Trophoblast cell (in vitro differentiated cells and primary cell): ENCODE measurements around the gene RNF224.

Experiments used
- DNase-seq, 2 donors: peaks; one replicate each; pipeline ENCODE4 v3.0.0-alpha.2; 2016
- H2AFZ ChIP-seq: 2 replicates; pipeline ENCODE4 v1.6.1; 2013; ENCODE audit warnings: low read length, moderate library complexity, mild to moderate bottlenecking; ENCODE audit not compliant: insufficient read depth, poor library complexity
- H2AK5ac ChIP-seq: 2 replicates; pipeline ENCODE4 v1.6.1; 2013; ENCODE audit warnings: mild to moderate bottlenecking, low read length
- H2BK120ac ChIP-seq: 2 replicates; pipeline ENCODE4 v1.6.1; 2013; ENCODE audit warnings: low read length, mild to moderate bottlenecking, moderate library complexity; ENCODE audit not compliant: insufficient read depth, poor library complexity
- H2BK12ac ChIP-seq: 2 replicates; pipeline ENCODE4 v1.6.1; 2013; ENCODE audit warnings: mild to moderate bottlenecking, low read length, moderate library complexity
- H2BK5ac ChIP-seq: 2 replicates; pipeline ENCODE4 v1.6.1; 2013; ENCODE audit warnings: low read length, low read depth, moderate library complexity, mild to moderate bottlenecking; ENCODE audit not compliant: poor library complexity
- H3K14ac ChIP-seq: 2 replicates; pipeline ENCODE4 v1.6.1; 2013; ENCODE audit warnings: mild to moderate bottlenecking, low read length
- H3K18ac ChIP-seq: 2 replicates; pipeline ENCODE4 v1.6.1; 2013; ENCODE audit warnings: mild to moderate bottlenecking, low read length
- H3K23ac ChIP-seq: 2 replicates; pipeline ENCODE4 v1.6.1; 2013; ENCODE audit warnings: low read length
- H3K27ac ChIP-seq: 2 replicates; pipeline ENCODE4 v1.5.1; 2013; ENCODE audit warnings: low read depth, mild to moderate bottlenecking, inconsistent platforms, low read length, moderate library complexity
- H3K27me3 ChIP-seq: 2 replicates; pipeline ENCODE4 v1.6.1; 2013; ENCODE audit warnings: inconsistent platforms, mild to moderate bottlenecking, low read length, moderate library complexity; ENCODE audit not compliant: insufficient read depth
- H3K36me3 ChIP-seq, 2 experiments: 1 replicate in 1 of 2; 2 replicates in 1 of 2; pipeline ENCODE4 v1.6.1; 2013; ENCODE audit warnings: low read length in 2 of 2, mild to moderate bottlenecking in 2 of 2, moderate library complexity in 1 of 2; ENCODE audit not compliant: insufficient read depth in 2 of 2, control insufficient read depth in 1 of 2
- H3K4ac ChIP-seq: 2 replicates; pipeline ENCODE4 v1.6.1; 2013; ENCODE audit warnings: low read depth, mild to moderate bottlenecking, low read length, moderate library complexity
- H3K4me1 ChIP-seq, 2 experiments: 1 replicate in 1 of 2; 2 replicates in 1 of 2; pipeline ENCODE4 v1.6.1; 2013; ENCODE audit warnings: low read length in 2 of 2, mild to moderate bottlenecking in 2 of 2, moderate library complexity in 1 of 2; ENCODE audit not compliant: insufficient read depth in 2 of 2, control insufficient read depth in 1 of 2
- H3K4me2 ChIP-seq: 2 replicates; pipeline ENCODE4 v1.6.1; 2013; ENCODE audit warnings: inconsistent platforms, mild to moderate bottlenecking, low read length, moderate library complexity
- H3K4me3 ChIP-seq: 2 replicates; pipeline ENCODE4 v1.5.1; 2013; ENCODE audit warnings: mild to moderate bottlenecking, low read depth, low read length, inconsistent platforms
- H3K79me1 ChIP-seq: one replicate; pipeline ENCODE4 v1.6.1; 2013; ENCODE audit warnings: low read length
- H3K79me2 ChIP-seq: 2 replicates; pipeline ENCODE4 v1.6.1; 2013; ENCODE audit warnings: low read length, mild to moderate bottlenecking; ENCODE audit not compliant: control insufficient read depth, insufficient read depth, poor library complexity
- H3K9ac ChIP-seq: 2 replicates; pipeline ENCODE4 v1.6.1; 2013; ENCODE audit warnings: mild to moderate bottlenecking, low read length
- H3K9me3 ChIP-seq: 2 replicates; pipeline ENCODE4 v1.6.1; 2013; ENCODE audit warnings: low read depth, mild to moderate bottlenecking, control low read depth, inconsistent platforms, low read length; ENCODE audit not compliant: insufficient read depth
- H4K12ac ChIP-seq: 2 replicates; pipeline ENCODE4 v1.6.1; 2013; ENCODE audit warnings: low read depth, mild to moderate bottlenecking, low read length, moderate library complexity
- H4K8ac ChIP-seq: 2 replicates; pipeline ENCODE4 v1.6.1; 2013; ENCODE audit warnings: low read depth, mild to moderate bottlenecking, low read length, moderate library complexity
- H4K91ac ChIP-seq: one replicate; pipeline ENCODE4 v1.6.1; 2013; ENCODE audit warnings: low read depth, mild to moderate bottlenecking, low read length, moderate library complexity
- WGBS: extraction: QIAGEN DNeasy Blood & Tissue Kit; methylation state at CpG from one replicate; pipeline ENCODE4 v1.1.7; 2013; ENCODE audit warnings: missing lambda C conversion rate; ENCODE audit not compliant: insufficient read length, insufficient coverage; ENCODE audit errors: extremely low coverage; 5-methylcytosine and 5-hydroxymethylcytosine counted together

RNF224 gene

GRCh38 chr9:137201205-137201868 is 26.0 kb upstream of the RNF224 start:
- Histone ChIP-seq H4K91ac (peak overlapping the region; percentile 89), H2AFZ (peak overlapping the region; percentile 89), H3K14ac (peak overlapping the region; percentile 97), H3K4me1 (peaks cover 21 to 43% of the 10 kb centered on the region in 2 experiments), H4K8ac (peak overlapping the region; percentile 98), H4K12ac (peak overlapping the region; percentile 91), H3K4me2 (peak overlapping the region; percentile 93), H3K27me3 (no peaks in the 10 kb centered on the region), H3K27ac (peak overlapping the region; percentile 39), H3K18ac (peak overlapping the region; percentile 98), H3K4ac (peak overlapping the region; percentile 85), H3K9ac (peak overlapping the region; percentile 91), H2AK5ac (peak overlapping the region; percentile 96), H2BK120ac (peak overlapping the region; percentile 70), H3K36me3 (no peaks in the 10 kb centered on the region), H3K23ac (no peak overlapping the region), H3K79me2 (peaks cover 17% of the 10 kb centered on the region), H2BK12ac (no peak overlapping the region), H2BK5ac (peak overlapping the region; percentile 73), H3K79me1 (peaks cover 7% of the 10 kb centered on the region), H3K9me3 (no peaks in the 10 kb centered on the region), H3K4me3 (peak overlapping the region; percentile 85)
- no peak for DNase-seq
- no CpG with 5 or more reads among the region's 23 CpGs for WGBS

GRCh38 chr9:137202966-137203365 is 24.3 kb upstream of the RNF224 start:
- no CpG with 5 or more reads among the region's 8 CpGs for WGBS

GRCh38 chr9:137204731-137205125 is 22.6 kb upstream of the RNF224 start:
- peak overlapping the region; percentile 99 for H4K8ac ChIP-seq
- no peak overlapping the region for H2BK120ac ChIP-seq
- no peak overlapping the region for H2BK5ac ChIP-seq
- H3K18ac ChIP-seq, result peak overlapping the region; percentile 1
- H3K27me3 ChIP-seq, result no peaks in the 10 kb centered on the region
- H3K4me1 ChIP-seq, result peaks cover 16 to 20% of the 10 kb centered on the region in 2 experiments
- peak overlapping the region; percentile 83 for H4K12ac ChIP-seq
- H3K79me1 ChIP-seq, result peaks cover 7% of the 10 kb centered on the region
- H2BK12ac ChIP-seq, result no peak overlapping the region
- no peak overlapping the region for H3K27ac ChIP-seq
- no peak for DNase-seq
- H2AK5ac ChIP-seq, result peak overlapping the region; percentile 77
- peak overlapping the region; percentile 85 for H3K4me2 ChIP-seq
- no peaks in the 10 kb centered on the region for H3K9me3 ChIP-seq
- no peak overlapping the region for H2AFZ ChIP-seq
- peak overlapping the region; percentile 86 for H3K9ac ChIP-seq
- peak overlapping the region; percentile 79 for H4K91ac ChIP-seq
- peak overlapping the region; percentile 98 for H3K4me3 ChIP-seq
- peaks cover 9 to 12% of the 10 kb centered on the region in 2 experiments for H3K36me3 ChIP-seq
- WGBS, result no CpG with 5 or more reads among the region's 21 CpGs
- peaks cover 18% of the 10 kb centered on the region for H3K79me2 ChIP-seq
- H3K14ac ChIP-seq, result peak overlapping the region; percentile 67
- H3K23ac ChIP-seq, result no peak overlapping the region
- peak overlapping the region; percentile 77 for H3K4ac ChIP-seq

More at GRCh38 chr9:137202966-137203365, 24.3 kb upstream of the RNF224 start:
- Histone ChIP-seq H4K8ac (no peak overlapping the region), H4K12ac (no peak overlapping the region), H3K9ac (no peak overlapping the region), H3K9me3 (no peaks in the 10 kb centered on the region), H3K4ac (no peak overlapping the region), H3K14ac (no peak overlapping the region), H3K36me3 (peaks cover 2 to 5% of the 10 kb centered on the region in 2 experiments), H2AK5ac (no peak overlapping the region), H3K79me1 (peaks cover 7% of the 10 kb centered on the region), H2BK12ac (no peak overlapping the region), H3K18ac (no peak overlapping the region), H2BK5ac (no peak overlapping the region), H3K27ac (no peak overlapping the region), H3K27me3 (no peaks in the 10 kb centered on the region), H3K4me3 (no peak overlapping the region), H4K91ac (no peak overlapping the region), H2BK120ac (no peak overlapping the region), H3K79me2 (peaks cover 18% of the 10 kb centered on the region), H3K4me1 (peaks cover 25 to 37% of the 10 kb centered on the region in 2 experiments), H3K4me2 (no peak overlapping the region), H3K23ac (no peak overlapping the region), H2AFZ (no peak overlapping the region)
- no peak for DNase-seq

- peak within 1 kb of the TSS; percentile 79 for H2BK120ac ChIP-seq
- H3K14ac ChIP-seq, result peak within 1 kb of the TSS; percentile 97
- H3K9ac ChIP-seq, result peak within 1 kb of the TSS; percentile 99
- H3K9me3 ChIP-seq, result no peaks in the 10 kb centered on the region
- peaks cover 16 to 20% of the 10 kb centered on the region in 2 experiments for H3K4me1 ChIP-seq
- peak within 1 kb of the TSS; percentile 65 for H2BK5ac ChIP-seq
- H3K36me3 ChIP-seq, result peaks cover 12 to 16% of the 10 kb centered on the region in 2 experiments
- no peak within 1 kb of the TSS for H2BK12ac ChIP-seq
- H3K18ac ChIP-seq, result peak within 1 kb of the TSS; percentile 97
- peak within 1 kb of the TSS; percentile 98 for H4K12ac ChIP-seq
- H3K27me3 ChIP-seq, result no peaks in the 10 kb centered on the region
- peak within 1 kb of the TSS; percentile 99 for H4K8ac ChIP-seq
- H3K4me2 ChIP-seq, result peak within 1 kb of the TSS; percentile 85
- peak within 1 kb of the TSS; percentile 98 for H3K4me3 ChIP-seq
- peak within 1 kb of the TSS; percentile 96 for H3K4ac ChIP-seq
- H2AK5ac ChIP-seq, result peak within 1 kb of the TSS; percentile 90
- peaks cover 7% of the 10 kb centered on the region for H3K79me1 ChIP-seq
- H4K91ac ChIP-seq, result peak within 1 kb of the TSS; percentile 89
- DNase-seq, result peak; percentile 85 to 95
- H2AFZ ChIP-seq, result peak within 1 kb of the TSS; percentile 96
- peak within 1 kb of the TSS; percentile 39 for H3K27ac ChIP-seq
- peaks cover 18% of the 10 kb centered on the region for H3K79me2 ChIP-seq
- no CpG with 5 or more reads among the region's 98 CpGs for WGBS
- peak within 1 kb of the TSS; percentile 29 for H3K23ac ChIP-seq
Measured at GRCh38 chr9:137205126-137206069, 21.9 kb upstream of the RNF224 start, which contains the start of the genes NDOR1 and TMEM203. Gene NDOR1 (plus strand): TSS chr9:137205700. CDS start chr9:137205778, 78 bp downstream. Gene TMEM203 (minus strand): TSS chr9:137205648. CDS start chr9:137205414, 234 bp downstream.
